ENCODE data around the gene SHPK. TPM values are rescaled to one million over a fixed set of nuclear protein-coding genes. Genes with fewer than 3 reads are reported as not detected.

The SHPK gene
- total and polyA plus RNA-seq, 3 donors from 2014 or later, result 9.0 to 33.8 (median 23.6) TPM

DNA sequence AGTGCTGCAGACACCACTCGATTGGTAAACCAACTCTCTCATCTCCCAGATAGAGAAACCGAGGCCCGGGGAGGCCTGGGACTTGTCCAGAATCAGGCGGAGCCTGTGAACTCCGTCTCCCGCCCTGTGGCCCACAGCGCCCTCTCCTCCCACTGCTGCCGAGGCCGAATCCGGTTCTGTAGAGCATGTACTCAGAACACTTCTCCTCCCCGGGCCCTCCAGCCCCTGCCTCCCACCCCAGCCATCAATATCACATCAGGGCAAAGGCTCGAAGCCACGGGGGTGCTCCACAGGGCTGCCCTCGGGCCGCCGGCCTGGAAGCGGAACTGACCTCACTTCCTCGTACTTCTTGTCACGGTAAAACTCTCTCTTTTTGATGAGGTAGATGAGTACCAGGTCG is 45.5 kb upstream of the SHPK start:
- Histone ChIP-seq H3K4me1 (no peaks in the 10 kb centered on the region), H3K27ac (no peak overlapping the region), H3K36me3 (ENCODE audit: low read depth, missing control alignments) (no peaks in the 10 kb centered on the region), H3K9me3 (no peaks in the 10 kb centered on the region), H3K27me3 (no peaks in the 10 kb centered on the region), H3K4me3 (no peak overlapping the region)
- TF ChIP-seq, protein P1, sequence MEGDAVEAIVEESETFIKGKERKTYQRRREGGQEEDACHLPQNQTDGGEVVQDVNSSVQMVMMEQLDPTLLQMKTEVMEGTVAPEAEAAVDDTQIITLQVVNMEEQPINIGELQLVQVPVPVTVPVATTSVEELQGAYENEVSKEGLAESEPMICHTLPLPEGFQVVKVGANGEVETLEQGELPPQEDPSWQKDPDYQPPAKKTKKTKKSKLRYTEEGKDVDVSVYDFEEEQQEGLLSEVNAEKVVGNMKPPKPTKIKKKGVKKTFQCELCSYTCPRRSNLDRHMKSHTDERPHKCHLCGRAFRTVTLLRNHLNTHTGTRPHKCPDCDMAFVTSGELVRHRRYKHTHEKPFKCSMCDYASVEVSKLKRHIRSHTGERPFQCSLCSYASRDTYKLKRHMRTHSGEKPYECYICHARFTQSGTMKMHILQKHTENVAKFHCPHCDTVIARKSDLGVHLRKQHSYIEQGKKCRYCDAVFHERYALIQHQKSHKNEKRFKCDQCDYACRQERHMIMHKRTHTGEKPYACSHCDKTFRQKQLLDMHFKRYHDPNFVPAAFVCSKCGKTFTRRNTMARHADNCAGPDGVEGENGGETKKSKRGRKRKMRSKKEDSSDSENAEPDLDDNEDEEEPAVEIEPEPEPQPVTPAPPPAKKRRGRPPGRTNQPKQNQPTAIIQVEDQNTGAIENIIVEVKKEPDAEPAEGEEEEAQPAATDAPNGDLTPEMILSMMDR (IDR thresholded peaks at IDR 0.05), result no peak
- TF ChIP-seq POLR2A (IDR thresholded peaks at IDR 0.05), result no peak
- intact Hi-C loops (cut with DNase I; ENCODE audit: low total_unique reads), result no loop called here
- DNase-seq, result no peak
- 84 to 88% methylated on average over 20 of the region's 20 CpGs for WGBS, 2 donors

DNA sequence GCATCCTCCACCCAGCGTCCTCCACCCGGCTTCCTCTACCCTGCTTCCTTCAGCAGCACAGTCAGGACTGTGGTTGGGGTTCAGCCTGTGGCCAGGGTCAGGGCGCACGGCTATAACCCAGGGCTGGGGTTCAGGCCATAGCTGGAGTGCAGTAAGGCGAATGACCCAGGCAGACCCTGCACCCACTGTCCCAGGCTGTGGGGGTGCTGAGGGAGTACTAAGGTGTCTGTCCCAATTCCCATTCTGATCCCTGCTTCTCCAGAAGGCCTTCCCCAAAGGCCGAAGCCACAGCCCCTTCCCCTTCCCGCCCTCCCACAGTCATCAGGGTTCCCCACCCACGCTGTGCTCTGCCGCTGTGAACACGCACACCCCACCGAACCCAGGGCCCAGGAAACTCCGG is 45.0 kb upstream of the SHPK start:
- H3K4me3 ChIP-seq, result no peak overlapping the region
- H3K36me3 ChIP-seq (ENCODE audit: low read depth, missing control alignments), result no peaks in the 10 kb centered on the region
- no peak overlapping the region for H3K27ac ChIP-seq
- 84 to 88% methylated on average over 12 of the region's 12 CpGs for WGBS, 2 donors
- intact Hi-C loops (cut with DNase I; ENCODE audit: low total_unique reads), result no loop called here
- TF ChIP-seq, protein P1 (IDR thresholded peaks at IDR 0.05), result no peak
- TF ChIP-seq POLR2A (IDR thresholded peaks at IDR 0.05), result no peak
- DNase-seq, result no peak
- H3K9me3 ChIP-seq, result no peaks in the 10 kb centered on the region
- no peaks in the 10 kb centered on the region for H3K27me3 ChIP-seq
- H3K4me1 ChIP-seq, result no peaks in the 10 kb centered on the region

DNA sequence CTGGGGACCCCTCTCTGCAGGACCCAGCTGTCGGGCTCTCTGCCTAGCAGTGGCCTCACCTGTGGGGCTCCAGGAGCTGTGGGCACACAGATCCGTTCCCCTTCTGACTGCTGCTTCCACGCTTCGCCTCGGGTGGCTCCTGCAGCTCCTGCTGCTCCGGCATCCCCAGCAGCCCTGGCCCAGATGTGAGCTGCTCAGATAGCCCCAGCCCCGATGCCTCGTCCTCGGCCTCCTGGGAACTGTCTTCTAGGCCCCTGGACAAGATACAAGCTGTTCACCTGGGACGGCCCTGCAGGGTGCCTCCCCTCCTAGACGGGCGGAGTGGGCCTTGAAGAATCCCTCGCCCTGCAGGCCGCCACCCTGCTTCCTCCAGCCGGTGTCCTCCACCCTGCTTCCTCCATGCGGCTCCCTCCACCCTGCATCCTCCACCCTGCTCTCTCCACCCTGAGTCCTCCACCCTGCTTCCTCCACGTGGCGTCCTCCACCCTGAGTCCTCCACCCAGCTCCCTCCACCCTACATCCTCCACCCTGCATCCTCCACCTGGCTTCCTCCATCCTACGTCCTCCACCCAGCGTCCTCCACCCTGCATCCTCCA is 43.6 kb upstream of the SHPK start:
- intact Hi-C loops (cut with DNase I; ENCODE audit: low total_unique reads), result no loop called here
- H3K27ac ChIP-seq, result no peak overlapping the region
- TF ChIP-seq, protein P1 (IDR thresholded peaks at IDR 0.05), result no peak
- no peak for TF ChIP-seq POLR2A (IDR thresholded peaks at IDR 0.05)
- no peak for DNase-seq
- no peak overlapping the region for H3K4me3 ChIP-seq
- H3K9me3 ChIP-seq, result no peaks in the 10 kb centered on the region
- H3K27me3 ChIP-seq, result no peaks in the 10 kb centered on the region
- H3K4me1 ChIP-seq, result no peaks in the 10 kb centered on the region
- no peaks in the 10 kb centered on the region for H3K36me3 ChIP-seq (ENCODE audit: low read depth, missing control alignments)
- 70 to 73% methylated on average over 13 to 20 of the region's 20 CpGs for WGBS, 2 donors

DNA sequence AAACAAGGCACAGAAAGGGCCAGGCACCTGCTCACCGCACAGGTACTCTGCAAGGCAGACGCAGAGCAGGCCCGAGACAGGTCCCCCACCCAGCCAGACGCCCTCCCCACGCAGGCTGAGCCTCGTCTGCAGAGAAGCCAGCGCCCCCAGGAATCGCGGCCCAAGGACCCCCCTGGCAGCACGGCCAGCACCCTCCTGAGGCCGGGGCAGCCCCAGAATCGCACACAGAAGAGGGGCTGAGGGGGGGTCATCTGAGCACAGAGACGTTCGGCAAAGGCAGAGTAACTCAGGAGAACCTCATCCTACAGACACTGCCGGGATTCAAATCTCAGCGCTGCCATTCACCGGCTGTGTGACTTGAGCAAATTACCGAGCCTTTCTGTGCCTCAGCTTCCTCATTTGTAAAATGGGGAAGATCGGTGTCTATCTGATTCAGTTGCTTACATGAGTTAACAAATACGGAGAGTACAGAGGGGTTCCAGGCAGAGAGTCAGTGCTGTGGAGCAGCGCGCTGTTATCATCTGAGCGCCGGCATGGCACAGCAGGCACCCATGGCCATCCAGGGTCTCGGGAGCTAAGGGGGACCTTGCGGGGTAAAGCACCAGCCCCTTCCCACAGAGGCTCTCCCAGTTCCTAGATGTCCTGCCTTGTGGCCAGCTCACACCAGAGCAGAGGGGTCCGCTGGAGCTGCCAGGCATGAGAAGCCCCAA is 42.9 kb upstream of the SHPK start:
- no peaks in the 10 kb centered on the region for H3K4me1 ChIP-seq
- no peak for TF ChIP-seq POLR2A (IDR thresholded peaks at IDR 0.05)
- TF ChIP-seq, protein P1 (IDR thresholded peaks at IDR 0.05), result no peak
- H3K27me3 ChIP-seq, result no peaks in the 10 kb centered on the region
- H3K4me3 ChIP-seq, result no peak overlapping the region
- no peaks in the 10 kb centered on the region for H3K36me3 ChIP-seq (ENCODE audit: low read depth, missing control alignments)
- WGBS, 2 donors, result 75 to 88% methylated on average over 11 to 25 of the region's 27 CpGs
- DNase-seq, result no peak
- H3K27ac ChIP-seq, result no peak overlapping the region
- intact Hi-C loops (cut with DNase I; ENCODE audit: low total_unique reads), result no loop called here
- H3K9me3 ChIP-seq, result no peaks in the 10 kb centered on the region

Measured in testis (tissue), 3 donors.